Right renal cortex interstitium (tissue), 3 donors: ENCODE measurements around the gene SRRM2. TPM values are rescaled to one million over a fixed set of nuclear protein-coding genes. Genes with fewer than 3 reads are reported as not detected.

ENCODE experiments used
- DNase-seq, 3 donors: peaks; one replicate each; pipeline ENCODE4 v3.0.0-alpha.2; 2013; ENCODE audit warnings: low read depth in 3 of 3, low spot score in 2 of 3
- polyA plus RNA-seq, 3 donors: library from polyadenylated mRNA; unstranded; fragments of 120-200 nt; gene quantifications; one replicate each; pipeline ENCODE4 v1.2.1, GENCODE V29; 2013; ENCODE audit not compliant: insufficient read length in 3 of 3

SRRM2 gene
- polyA plus RNA-seq, 3 donors = 383 to 548 (median 392) TPM

- DNase-seq = no peak
Measured at GRCh38 chr16:2757344-2757743, 4.9 kb downstream of the SRRM2 start.

GRCh38 chr16:2761472-2761871, 9.0 kb downstream of the SRRM2 start:
- DNase-seq = no peak

GRCh38 chr16:2761886-2762583, 9.6 kb downstream of the SRRM2 start:
- DNase-seq = no peak

GRCh38 chr16:2762711-2763110, 10.3 kb downstream of the SRRM2 start:
- no peak for DNase-seq

GRCh38 chr16:2763173-2763572, 10.7 kb downstream of the SRRM2 start:
- no peak for DNase-seq

- DNase-seq = no peak
Measured at GRCh38 chr16:2764718-2765117, 12.3 kb downstream of the SRRM2 start.

GRCh38 chr16:2765462-2766404, 13.3 kb downstream of the SRRM2 start:
- no peak for DNase-seq

GRCh38 chr16:2766430-2767139, 14.1 kb downstream of the SRRM2 start:
- DNase-seq = no peak

GRCh38 chr16:2767140-2767731, 14.8 kb downstream of the SRRM2 start:
- DNase-seq = no peak

- DNase-seq = no peak
Measured at GRCh38 chr16:2767891-2768290, 15.5 kb downstream of the SRRM2 start.

GRCh38 chr16:2768403-2769089, 16.1 kb downstream of the SRRM2 start:
- no peak for DNase-seq

GRCh38 chr16:2769100-2769529, 16.7 kb downstream of the SRRM2 start:
- no peak for DNase-seq

- no peak for DNase-seq
Measured at GRCh38 chr16:2769675-2770056, 17.2 kb downstream of the SRRM2 start.

- DNase-seq = no peak
Measured at GRCh38 chr16:2770057-2770951, 17.9 kb downstream of the SRRM2 start.

- no peak for DNase-seq
Measured at GRCh38 chr16:2771496-2772402, 19.3 kb downstream of the SRRM2 start.

GRCh38 chr16:2773188-2773968, 20.9 kb downstream of the SRRM2 start:
- no peak for DNase-seq

- DNase-seq = no peak
Measured at GRCh38 chr16:2774161-2774891, 21.9 kb downstream of the SRRM2 start.
